Measurements from ENCODE around the gene SH3BGRL2. TPM values are rescaled to one million over a fixed set of nuclear protein-coding genes. Genes with fewer than 3 reads are reported as not detected.
"Not testable (repeated sequence)": the region's sequence is repeated elsewhere in the genome, so short reads cannot be mapped to it uniquely, and the experiment has no call there.

SH3BGRL2 gene
- total RNA-seq, 2 donors from 2014 or later, result 95.4 to 145 TPM

GRCh38 chr6:79742030-79742429 is 110.9 kb downstream of the SH3BGRL2 start:
- intact Hi-C loops (cut with DNase I), result no loop called here
- H3K36me3 ChIP-seq, result no peaks in the 10 kb centered on the region
- H3K27me3 ChIP-seq, result no peaks in the 10 kb centered on the region
- DNase-seq, result no peak
- H3K9me3 ChIP-seq, result no peaks in the 10 kb centered on the region
- no peak overlapping the region for H3K27ac ChIP-seq
- H3K4me3 ChIP-seq, result no peak overlapping the region
- no peak overlapping the region for H3K9ac ChIP-seq (ENCODE audit: low read depth in 2 of 2, low read length in 2 of 2)
- no peaks in the 10 kb centered on the region for H3K4me1 ChIP-seq
- TF ChIP-seq, protein P1, sequence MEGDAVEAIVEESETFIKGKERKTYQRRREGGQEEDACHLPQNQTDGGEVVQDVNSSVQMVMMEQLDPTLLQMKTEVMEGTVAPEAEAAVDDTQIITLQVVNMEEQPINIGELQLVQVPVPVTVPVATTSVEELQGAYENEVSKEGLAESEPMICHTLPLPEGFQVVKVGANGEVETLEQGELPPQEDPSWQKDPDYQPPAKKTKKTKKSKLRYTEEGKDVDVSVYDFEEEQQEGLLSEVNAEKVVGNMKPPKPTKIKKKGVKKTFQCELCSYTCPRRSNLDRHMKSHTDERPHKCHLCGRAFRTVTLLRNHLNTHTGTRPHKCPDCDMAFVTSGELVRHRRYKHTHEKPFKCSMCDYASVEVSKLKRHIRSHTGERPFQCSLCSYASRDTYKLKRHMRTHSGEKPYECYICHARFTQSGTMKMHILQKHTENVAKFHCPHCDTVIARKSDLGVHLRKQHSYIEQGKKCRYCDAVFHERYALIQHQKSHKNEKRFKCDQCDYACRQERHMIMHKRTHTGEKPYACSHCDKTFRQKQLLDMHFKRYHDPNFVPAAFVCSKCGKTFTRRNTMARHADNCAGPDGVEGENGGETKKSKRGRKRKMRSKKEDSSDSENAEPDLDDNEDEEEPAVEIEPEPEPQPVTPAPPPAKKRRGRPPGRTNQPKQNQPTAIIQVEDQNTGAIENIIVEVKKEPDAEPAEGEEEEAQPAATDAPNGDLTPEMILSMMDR (IDR thresholded peaks at IDR 0.05), result no peak

DNA sequence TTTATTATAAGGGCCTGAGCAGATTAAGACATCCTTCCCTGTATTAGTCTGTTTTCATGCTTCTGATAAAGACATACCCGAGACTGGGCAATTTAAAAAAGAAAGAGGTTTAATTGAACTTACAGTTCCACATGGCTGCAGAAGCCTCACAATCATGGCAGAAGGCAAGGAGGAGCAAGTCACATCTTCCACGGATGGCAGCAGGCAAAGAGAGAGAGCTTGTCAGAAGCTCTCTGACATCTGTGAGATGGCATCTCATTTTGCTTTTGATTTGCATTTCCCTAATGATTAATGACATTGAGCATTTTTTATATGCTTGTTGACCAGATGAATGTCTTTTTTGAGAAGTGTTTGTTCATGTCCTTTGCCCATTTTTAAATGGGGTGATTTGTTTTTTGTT is 114.2 kb downstream of the SH3BGRL2 start:
- H3K4me1 ChIP-seq; H3K27ac ChIP-seq; H3K4me3 ChIP-seq; H3K36me3 ChIP-seq; H3K9ac ChIP-seq (ENCODE audit: low read depth in 2 of 2, low read length in 2 of 2); intact Hi-C loops (cut with DNase I); H3K27me3 ChIP-seq; DNase-seq; H3K9me3 ChIP-seq: not testable (repeated sequence)

DNA sequence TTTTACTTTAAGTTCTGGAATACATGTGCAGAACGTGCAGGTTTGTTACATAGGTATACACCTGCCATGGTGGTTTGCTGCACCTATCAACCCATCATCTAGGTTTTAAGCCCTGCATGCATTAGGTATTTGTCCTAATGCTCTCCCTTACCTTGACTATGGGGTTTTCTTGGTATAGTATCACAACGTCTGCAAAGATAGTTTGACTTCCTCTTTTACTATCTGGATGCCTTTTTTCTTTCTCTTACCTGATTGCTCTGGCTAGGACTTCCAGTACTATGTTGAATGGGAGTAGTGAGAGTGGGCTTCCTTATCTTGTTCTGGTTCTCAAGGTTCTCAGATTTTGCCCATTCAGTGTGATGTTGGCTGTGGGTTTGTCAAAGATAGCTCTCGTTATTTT is 115.2 kb downstream of the SH3BGRL2 start:
- intact Hi-C loops (cut with DNase I); H3K9ac ChIP-seq (ENCODE audit: low read depth in 2 of 2, low read length in 2 of 2); DNase-seq; H3K4me1 ChIP-seq; H3K27me3 ChIP-seq; H3K36me3 ChIP-seq; H3K9me3 ChIP-seq; H3K4me3 ChIP-seq; H3K27ac ChIP-seq: not testable (repeated sequence)

DNA sequence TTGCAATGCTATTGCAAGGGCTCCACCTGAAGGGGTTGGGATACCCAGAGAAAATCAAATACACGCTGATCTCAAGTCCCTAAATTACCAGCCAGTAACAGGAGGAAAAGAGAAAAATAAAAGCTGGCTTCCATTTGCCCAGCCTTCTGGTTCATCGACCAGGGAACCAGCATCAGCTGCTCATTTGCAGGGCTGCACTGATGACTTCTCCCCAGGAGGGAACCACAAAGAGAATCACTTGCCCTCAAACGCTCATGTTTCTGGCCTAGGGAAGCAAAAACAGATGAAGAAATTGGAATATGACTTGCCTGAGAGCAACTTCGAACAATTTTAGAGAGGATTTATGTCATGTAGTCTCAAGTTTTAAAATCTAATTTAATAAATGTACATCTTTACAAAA is 119.7 kb downstream of the SH3BGRL2 start:
- no peak overlapping the region for H3K27ac ChIP-seq
- H3K9ac ChIP-seq (ENCODE audit: low read depth in 2 of 2, low read length in 2 of 2), result no peak overlapping the region
- no peak overlapping the region for H3K4me3 ChIP-seq
- TF ChIP-seq, protein P1 (IDR thresholded peaks at IDR 0.05), result no peak
- H3K27me3 ChIP-seq, result no peaks in the 10 kb centered on the region
- H3K9me3 ChIP-seq, result no peaks in the 10 kb centered on the region
- no peak for DNase-seq
- no peaks in the 10 kb centered on the region for H3K36me3 ChIP-seq
- no peaks in the 10 kb centered on the region for H3K4me1 ChIP-seq
- intact Hi-C loops (cut with DNase I), result no loop called here

Other genes starting within 250 kb of the SH3BGRL2 start
- 1 to 10 TPM in 1 of 2 donors, under 1 TPM in 1; 0.74 to 1.1 TPM for gene LCA5, start 93.9 kb upstream of the SH3BGRL2 start, total RNA-seq

All from colonic mucosa (tissue), 4 donors.